ENCODE data around the gene EXOC2.

GRCh38 chr6:589090-589489 lies 103.8 kb downstream of the EXOC2 start:
- TF ChIP-seq CTCF (IDR thresholded peaks at IDR 0.05) (no peak), POLR2A (IDR thresholded peaks at IDR 0.05) (no peak)

All from transverse colon (tissue), 3 donors.